Endodermal cell (in vitro differentiated cells): Measurements from ENCODE around the gene COG5. TPM values are rescaled to one million over a fixed set of nuclear protein-coding genes. Genes with fewer than 3 reads are reported as not detected.

Experiments
- DNase-seq: peaks from one replicate; pipeline ENCODE4 v3.0.0-alpha.2; 2017
- H3K27ac ChIP-seq: 2 replicates; pipeline ENCODE4 v1.5.1; 2013; ENCODE audit warnings: mild to moderate bottlenecking, low read depth, low read length, moderate library complexity
- H3K27me3 ChIP-seq: 2 replicates; pipeline ENCODE4 v1.6.1; 2013; ENCODE audit warnings: mild to moderate bottlenecking, low read length, moderate library complexity; ENCODE audit not compliant: insufficient read depth, control insufficient read depth, poor library complexity, severe bottlenecking
- H3K36me3 ChIP-seq: 2 replicates; pipeline ENCODE4 v1.7.0; 2013; ENCODE audit warnings: mild to moderate bottlenecking, low read length, moderate library complexity; ENCODE audit not compliant: control insufficient read depth, insufficient read depth
- H3K4me1 ChIP-seq: one replicate; pipeline ENCODE4 v1.7.0; 2013; ENCODE audit warnings: low read length; ENCODE audit not compliant: control insufficient read depth, insufficient read depth
- H3K4me3 ChIP-seq: 2 replicates; pipeline ENCODE4 v1.5.1; 2013; ENCODE audit warnings: mild to moderate bottlenecking, low read length, moderate library complexity
- H3K9ac ChIP-seq: 2 replicates; pipeline ENCODE4 v1.6.1; 2013; ENCODE audit warnings: mild to moderate bottlenecking, low read length, moderate library complexity; ENCODE audit not compliant: poor library complexity, severe bottlenecking; ENCODE audit errors: extremely low read depth
- H3K9me3 ChIP-seq: 2 replicates; pipeline ENCODE4 v1.6.1; 2013; ENCODE audit warnings: mild to moderate bottlenecking, low read length, moderate library complexity; ENCODE audit not compliant: control insufficient read depth
- H3K27ac Mint-ChIP-seq: 2 replicates; pipeline ENCODE4 v1.8.0; 2020; ENCODE audit warnings: mixed read lengths
- H3K27me3 Mint-ChIP-seq: 2 replicates; pipeline ENCODE4 v1.8.0; 2021; ENCODE audit warnings: mild to moderate bottlenecking, mixed read lengths; ENCODE audit not compliant: insufficient read depth
- H3K36me3 Mint-ChIP-seq: 2 replicates; pipeline ENCODE4 v1.8.0; 2020; ENCODE audit warnings: low read depth, mixed read lengths
- H3K4me1 Mint-ChIP-seq: 2 replicates; pipeline ENCODE4 v1.8.0; 2020; ENCODE audit warnings: mixed read lengths
- H3K4me3 Mint-ChIP-seq: 2 replicates; pipeline ENCODE4 v1.8.0; 2020; ENCODE audit warnings: mild to moderate bottlenecking, moderate library complexity, mixed read lengths
- H3K9me3 Mint-ChIP-seq: 2 replicates; pipeline ENCODE4 v1.8.0; 2020; ENCODE audit warnings: mild to moderate bottlenecking, mixed read lengths
- CTCF ChIP-seq: fragments of 200-600 bp; sonication (generic); conservative IDR thresholded peaks from 2 replicates; pipeline ENCODE4 v1.5.0; 2021; ENCODE audit warnings: antibody characterized with exemption, mild to moderate bottlenecking
- WGBS, 2 experiments: methylation state at CpG; one replicate each; pipeline versions ENCODE4 v1.1.5 to v1.1.7; 2013; ENCODE audit warnings: missing lambda C conversion rate in 2 of 2, mixed read lengths in 1 of 2; ENCODE audit not compliant: insufficient coverage in 1 of 2, insufficient read length in 1 of 2; 5-methylcytosine and 5-hydroxymethylcytosine counted together
- total RNA-seq, 2 donors: library from RNA; stranded (reverse); fragmentation: NEBNext Ultra II Directional in 1 of 2; extraction: Animal tissue kit (Norgen Biotek cat#: 25700) in 1 of 2; gene quantifications; 2 replicates in 1 of 2; 3 replicates in 1 of 2; pipeline ENCODE4 v1.2.1, GENCODE V29; 2021

COG5 gene
- total RNA-seq, 2 donors from 2014 or later: 25.5 to 34.7 TPM

DNA sequence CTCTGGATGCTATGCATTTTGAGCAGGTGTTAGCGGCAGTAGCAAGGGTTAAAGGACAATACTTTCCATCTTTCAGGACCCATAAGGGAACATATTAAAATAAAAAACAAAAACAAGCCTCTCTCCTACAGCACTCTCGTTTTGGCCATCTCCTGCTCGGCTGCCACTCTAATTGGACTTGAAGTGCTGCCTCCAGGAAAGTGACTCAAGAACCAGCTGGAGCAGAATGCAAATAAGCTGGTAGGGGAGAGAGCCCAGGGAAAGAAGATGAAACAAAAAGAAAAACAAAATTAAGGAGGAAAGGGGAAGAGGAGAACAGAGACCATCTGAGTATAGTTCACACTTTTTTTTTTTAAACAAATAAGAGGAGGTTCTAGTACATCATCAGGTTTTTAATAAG, 329.3 kb downstream of the COG5 start:
- 80 to 89% methylated on average over 1 to 3 of the region's 3 CpGs for WGBS, 2 experiments
- no peaks in the 10 kb centered on the region for H3K36me3 ChIP-seq
- H3K27me3 Mint-ChIP-seq: no peaks in the 10 kb centered on the region
- H3K9me3 ChIP-seq: no peaks in the 10 kb centered on the region
- H3K36me3 Mint-ChIP-seq: peaks cover 12% of the 10 kb centered on the region
- no peak overlapping the region for H3K9ac ChIP-seq
- no peaks in the 10 kb centered on the region for H3K9me3 Mint-ChIP-seq
- peaks cover 19% of the 10 kb centered on the region for H3K4me1 Mint-ChIP-seq
- no peaks in the 10 kb centered on the region for H3K27me3 ChIP-seq
- H3K27ac Mint-ChIP-seq: no peak overlapping the region
- no peak overlapping the region for H3K27ac ChIP-seq
- no peak overlapping the region for H3K4me3 ChIP-seq
- no peak for TF ChIP-seq CTCF
- DNase-seq: no peak
- H3K4me3 Mint-ChIP-seq: no peak overlapping the region
- no peaks in the 10 kb centered on the region for H3K4me1 ChIP-seq

DNA sequence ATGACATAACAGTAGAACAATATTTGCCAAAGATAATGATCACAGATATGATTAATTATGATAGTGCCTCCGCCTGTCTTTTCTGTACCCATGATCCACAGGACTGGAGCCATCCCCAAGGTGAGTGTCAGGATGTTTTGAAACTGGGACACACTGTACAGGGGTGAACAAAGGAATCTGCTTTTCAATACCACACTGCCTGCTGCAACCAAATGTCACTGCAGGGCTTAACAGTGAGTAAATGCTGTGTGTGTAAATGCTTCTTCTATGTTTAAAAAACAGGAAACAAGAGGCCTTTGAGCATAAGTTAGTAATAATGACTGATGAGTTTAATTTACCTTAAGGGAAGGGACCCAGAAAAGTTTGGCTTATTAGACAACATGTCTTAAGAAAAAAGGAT, 329.7 kb downstream of the COG5 start:
- no peak for DNase-seq
- Mint-ChIP-seq H3K36me3 (peaks cover 14% of the 10 kb centered on the region), H3K27me3 (no peaks in the 10 kb centered on the region), H3K4me1 (peaks cover 19% of the 10 kb centered on the region), H3K27ac (no peak overlapping the region), H3K9me3 (no peaks in the 10 kb centered on the region), H3K4me3 (no peak overlapping the region)
- H3K9me3 ChIP-seq: no peaks in the 10 kb centered on the region
- H3K27me3 ChIP-seq: no peaks in the 10 kb centered on the region
- H3K36me3 ChIP-seq: no peaks in the 10 kb centered on the region
- no peaks in the 10 kb centered on the region for H3K4me1 ChIP-seq
- no peak overlapping the region for H3K9ac ChIP-seq
- TF ChIP-seq CTCF: no peak
- no peak overlapping the region for H3K4me3 ChIP-seq
- H3K27ac ChIP-seq: no peak overlapping the region
- WGBS, 2 experiments: 94 to 100% methylated on average over 1 of the region's 1 CpG

DNA sequence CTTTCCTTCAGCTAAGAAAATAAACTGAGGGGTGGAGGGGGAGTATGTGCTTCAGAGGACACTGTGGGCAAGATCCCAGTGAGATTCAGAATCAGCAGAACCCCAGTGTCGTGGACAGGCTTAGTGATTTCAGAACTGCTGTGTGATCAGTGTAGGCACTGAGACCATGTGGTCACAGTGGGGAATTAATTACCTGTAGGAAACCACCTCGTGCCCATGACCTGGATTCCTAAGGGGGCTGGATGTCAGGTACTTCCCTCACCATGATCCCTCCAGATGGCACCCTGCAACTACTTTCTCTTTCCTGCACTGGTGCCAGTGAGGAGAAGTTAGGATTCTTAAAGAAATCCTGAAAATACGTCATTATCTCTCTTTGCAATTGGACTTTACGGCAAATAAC, 330.5 kb downstream of the COG5 start:
- Mint-ChIP-seq H3K9me3 (no peaks in the 10 kb centered on the region), H3K4me1 (peaks cover 19% of the 10 kb centered on the region), H3K4me3 (no peak overlapping the region), H3K27me3 (no peaks in the 10 kb centered on the region), H3K36me3 (peaks cover 19% of the 10 kb centered on the region), H3K27ac (no peak overlapping the region)
- Histone ChIP-seq H3K36me3 (no peaks in the 10 kb centered on the region), H3K27ac (no peak overlapping the region), H3K4me1 (no peaks in the 10 kb centered on the region), H3K9ac (no peak overlapping the region), H3K9me3 (no peaks in the 10 kb centered on the region), H3K27me3 (no peaks in the 10 kb centered on the region), H3K4me3 (no peak overlapping the region)
- WGBS, 2 experiments: 70 to 87% methylated on average over 3 to 4 of the region's 4 CpGs
- DNase-seq: peak; percentile 60
- no peak for TF ChIP-seq CTCF
